ENCODE results near the gene TP53I13. TPM values are rescaled to one million over a fixed set of nuclear protein-coding genes. Genes with fewer than 3 reads are reported as not detected.
A peak's percentile ranks its signal among the peaks of the same experiment; 100 is the strongest.

Gene TP53I13
- total and polyA plus RNA-seq, 2 of the 13 experiments (the other 11 are each of a cell fraction or from before 2014, with no cell fraction given) = 16.9 to 25.7 TPM

DNA sequence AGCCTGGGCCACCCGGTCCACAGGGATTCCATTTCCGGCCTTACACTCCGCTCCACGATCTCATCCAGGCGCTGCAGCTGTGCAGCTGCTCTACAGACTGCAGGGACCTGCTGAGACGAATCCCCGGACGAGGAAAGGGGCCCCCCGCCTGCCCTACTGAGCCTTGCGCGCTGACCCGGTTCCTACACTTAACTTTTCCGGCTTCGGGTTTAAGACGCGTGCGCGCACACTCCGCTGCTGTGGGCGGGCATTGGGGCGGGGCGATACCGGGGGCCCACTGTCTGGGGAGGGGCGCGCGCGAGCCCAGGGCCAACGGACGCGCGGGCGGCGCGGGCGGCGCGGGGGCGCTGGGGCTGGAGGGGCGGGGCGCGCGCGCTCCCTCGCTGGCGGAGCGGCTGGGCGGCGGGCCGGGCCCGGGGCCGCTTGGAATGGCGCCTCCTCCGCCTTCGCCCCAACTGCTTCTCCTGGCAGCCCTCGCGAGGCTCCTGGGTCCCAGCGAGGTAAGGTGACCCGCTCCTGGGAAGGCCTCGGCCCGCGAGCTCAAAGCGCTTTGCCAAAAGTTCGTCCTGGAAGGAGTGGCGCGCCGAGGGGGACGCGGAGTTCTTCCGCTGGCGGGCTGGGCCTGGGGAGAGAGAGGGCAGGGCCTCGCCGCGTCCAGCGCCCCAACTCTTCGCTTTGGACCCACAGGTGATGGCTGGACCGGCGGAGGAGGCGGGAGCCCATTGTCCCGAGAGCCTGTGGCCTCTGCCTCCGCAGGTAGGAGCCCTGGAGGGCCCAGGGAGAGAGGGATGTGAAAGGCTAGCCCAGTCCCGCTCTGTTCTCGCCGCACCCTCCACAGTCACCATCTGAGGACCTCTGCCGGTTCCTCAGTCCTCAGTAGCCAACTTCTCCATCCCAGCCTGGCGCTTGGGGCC is at the start of gene TP53I13 (continued):
- TF ChIP-seq TBX2 (CRISPR knock-in tag; IDR thresholded peaks at IDR 0.05; ENCODE audit: borderline replicate concordance) (peak; percentile 35; the same call in 1 of the 2 replicates), ZNF724P (CRISPR knock-in tag; IDR thresholded peaks at IDR 0.05; ENCODE audit: borderline replicate concordance) (peak; percentile 79; the same call in 1 of the 2 replicates), TARDBP (CRISPR knock-in tag; IDR thresholded peaks at IDR 0.05) (no peak), ZNF883 (CRISPR knock-in tag; IDR thresholded peaks at IDR 0.05; ENCODE audit: not compliant biosample characterization) (no peak), PAF1 (CRISPR knock-in tag; IDR thresholded peaks at IDR 0.05) (no peak), ZNF782 (CRISPR knock-in tag; IDR thresholded peaks at IDR 0.05; ENCODE audit: borderline replicate concordance) (no peak; the same call in 1 of the 2 replicates), MATR3 (CRISPR knock-in tag; IDR thresholded peaks at IDR 0.05) (no peak), SIN3A (IDR thresholded peaks at IDR 0.05; ENCODE audit: borderline replicate concordance, low read depth, low read length) (0 out of 2 replicates have a peak, but pooled peaks have one; percentile 33), KLF13 (CRISPR knock-in tag; IDR thresholded peaks at IDR 0.05) (no peak), CCDC6 (CRISPR knock-in tag; IDR thresholded peaks at IDR 0.05) (peak; percentile 67; the same call in 1 of the 2 replicates), MED13 (CRISPR knock-in tag; IDR thresholded peaks at IDR 0.05) (0 out of 2 replicates have a peak, but pooled peaks have one; percentile 65), SRY (CRISPR knock-in tag; IDR thresholded peaks at IDR 0.05) (no peak), YEATS2 (CRISPR knock-in tag; IDR thresholded peaks at IDR 0.05; ENCODE audit: borderline replicate concordance) (0 out of 2 replicates have a peak, but pooled peaks have one; percentile 31), ZNF20 (CRISPR knock-in tag; IDR thresholded peaks at IDR 0.05) (no peak), ZNF44 (CRISPR knock-in tag; IDR thresholded peaks at IDR 0.05) (no peak), YY1 (IDR thresholded peaks at IDR 0.05; ENCODE audit: insufficient read depth, insufficient replicate concordance, low read depth, low read length) (peak; percentile 57), CBX1 (IDR thresholded peaks at IDR 0.05; ENCODE audit: low read depth) (no peak), TEAD2 (CRISPR knock-in tag; IDR thresholded peaks at IDR 0.05) (no peak), NR3C1 (CRISPR knock-in tag; IDR thresholded peaks at IDR 0.05) (no peak), ZNF614 (CRISPR knock-in tag; IDR thresholded peaks at IDR 0.05; ENCODE audit: borderline replicate concordance) (no peak), ZNF160 (CRISPR knock-in tag; IDR thresholded peaks at IDR 0.05) (no peak)
- TF ChIP-seq, protein P1, sequence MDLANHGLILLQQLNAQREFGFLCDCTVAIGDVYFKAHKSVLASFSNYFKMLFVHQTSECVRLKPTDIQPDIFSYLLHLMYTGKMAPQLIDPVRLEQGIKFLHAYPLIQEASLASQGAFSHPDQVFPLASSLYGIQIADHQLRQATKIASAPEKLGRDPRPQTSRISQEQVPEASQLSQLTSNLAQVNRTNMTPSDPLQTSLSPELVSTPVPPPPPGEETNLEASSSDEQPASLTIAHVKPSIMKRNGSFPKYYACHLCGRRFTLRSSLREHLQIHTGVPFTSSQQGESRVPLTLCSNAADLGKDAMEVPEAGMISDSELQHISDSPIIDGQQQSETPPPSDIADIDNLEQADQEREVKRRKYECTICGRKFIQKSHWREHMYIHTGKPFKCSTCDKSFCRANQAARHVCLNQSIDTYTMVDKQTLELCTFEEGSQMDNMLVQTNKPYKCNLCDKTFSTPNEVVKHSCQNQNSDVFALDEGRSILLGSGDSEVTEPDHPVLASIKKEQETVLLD (CRISPR knock-in tag; IDR thresholded peaks at IDR 0.05; ENCODE audit: low read depth) = no peak
- TF ChIP-seq, protein P2, sequence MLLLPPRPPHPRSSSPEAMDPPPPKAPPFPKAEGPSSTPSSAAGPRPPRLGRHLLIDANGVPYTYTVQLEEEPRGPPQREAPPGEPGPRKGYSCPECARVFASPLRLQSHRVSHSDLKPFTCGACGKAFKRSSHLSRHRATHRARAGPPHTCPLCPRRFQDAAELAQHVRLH (CRISPR knock-in tag; IDR thresholded peaks at IDR 0.05; ENCODE audit: borderline replicate concordance, low read depth) = 0 out of 2 replicates have a peak, but pooled peaks have one; percentile 14
- TF ChIP-seq, protein P3, sequence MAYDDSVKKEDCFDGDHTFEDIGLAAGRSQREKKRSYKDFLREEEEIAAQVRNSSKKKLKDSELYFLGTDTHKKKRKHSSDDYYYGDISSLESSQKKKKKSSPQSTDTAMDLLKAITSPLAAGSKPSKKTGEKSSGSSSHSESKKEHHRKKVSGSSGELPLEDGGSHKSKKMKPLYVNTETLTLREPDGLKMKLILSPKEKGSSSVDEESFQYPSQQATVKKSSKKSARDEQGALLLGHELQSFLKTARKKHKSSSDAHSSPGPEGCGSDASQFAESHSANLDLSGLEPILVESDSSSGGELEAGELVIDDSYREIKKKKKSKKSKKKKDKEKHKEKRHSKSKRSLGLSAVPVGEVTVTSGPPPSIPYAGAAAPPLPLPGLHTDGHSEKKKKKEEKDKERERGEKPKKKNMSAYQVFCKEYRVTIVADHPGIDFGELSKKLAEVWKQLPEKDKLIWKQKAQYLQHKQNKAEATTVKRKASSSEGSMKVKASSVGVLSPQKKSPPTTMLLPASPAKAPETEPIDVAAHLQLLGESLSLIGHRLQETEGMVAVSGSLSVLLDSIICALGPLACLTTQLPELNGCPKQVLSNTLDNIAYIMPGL (CRISPR knock-in tag; IDR thresholded peaks at IDR 0.05; ENCODE audit: borderline replicate concordance in 1 of 2, low read depth in 1 of 2) = peak; percentile 34 to 56; a peak in 1 of 4 replicates
- TF ChIP-seq, protein P4, sequence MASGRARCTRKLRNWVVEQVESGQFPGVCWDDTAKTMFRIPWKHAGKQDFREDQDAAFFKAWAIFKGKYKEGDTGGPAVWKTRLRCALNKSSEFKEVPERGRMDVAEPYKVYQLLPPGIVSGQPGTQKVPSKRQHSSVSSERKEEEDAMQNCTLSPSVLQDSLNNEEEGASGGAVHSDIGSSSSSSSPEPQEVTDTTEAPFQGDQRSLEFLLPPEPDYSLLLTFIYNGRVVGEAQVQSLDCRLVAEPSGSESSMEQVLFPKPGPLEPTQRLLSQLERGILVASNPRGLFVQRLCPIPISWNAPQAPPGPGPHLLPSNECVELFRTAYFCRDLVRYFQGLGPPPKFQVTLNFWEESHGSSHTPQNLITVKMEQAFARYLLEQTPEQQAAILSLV (CRISPR knock-in tag; IDR thresholded peaks at IDR 0.05; ENCODE audit: borderline replicate concordance) = peak; percentile 42; the same call in 1 of the 2 replicates

Measured in HepG2 (cell line).